MCF 10A (cell line): Measurements from ENCODE around the gene CNTNAP1. TPM values are rescaled to one million over a fixed set of nuclear protein-coding genes. Genes with fewer than 3 reads are reported as not detected.
A peak's percentile ranks its signal among the peaks of the same experiment; 100 is the strongest.

ENCODE experiments used
- Bru-seq: library from RNA; stranded (reverse); fragments of 400-500 nt; gene quantifications from one replicate; lab custom pipeline; 2021; lab: Mats Ljungman, UMichigan
- BruChase-seq, 2 experiments: library from RNA; stranded (reverse); fragments of 400-500 nt; gene quantifications; one replicate each; lab custom pipeline; 2021; lab: Mats Ljungman, UMichigan
- BruUV-seq: library from RNA; stranded (reverse); fragments of 400-500 nt; replicated peaks from 2 replicates; lab custom pipeline; 2021; lab: Mats Ljungman, UMichigan
- CTCF ChIA-PET: fragments of 300-600 bp; sonication (Branson Sonifier 250); formaldehyde crosslinking; extraction: SDS; loops from one replicate; lab custom pipeline; 2021; ENCODE audit warnings: antibody characterized with exemption, inconsistent platforms; lab: Yijun Ruan, JAX
- POLR2A ChIA-PET: fragments of 300-600, 350-650 bp; sonication (Branson Sonifier 250); formaldehyde crosslinking; extraction: SDS; loops from one replicate; lab custom pipeline; 2020; ENCODE audit warnings: antibody characterized with exemption, inconsistent platforms; lab: Yijun Ruan, JAX
- DNase-seq: peaks from one replicate; pipeline ENCODE4 v3.0.0-alpha.2; 2018; ENCODE audit not compliant: unreplicated experiment
- H3K27ac Mint-ChIP-seq: one replicate; pipeline ENCODE4 v1.8.0; 2022; ENCODE audit warnings: mild to moderate bottlenecking, low read depth, mixed read lengths; ENCODE audit not compliant: unreplicated experiment
- H3K27me3 Mint-ChIP-seq: one replicate; pipeline ENCODE4 v1.8.0; 2022; ENCODE audit warnings: mixed read lengths; ENCODE audit not compliant: insufficient read depth, unreplicated experiment
- H3K36me3 Mint-ChIP-seq: one replicate; pipeline ENCODE4 v1.8.0; 2022; ENCODE audit warnings: mild to moderate bottlenecking, moderate library complexity, mixed read lengths; ENCODE audit not compliant: insufficient read depth, unreplicated experiment
- H3K4me1 Mint-ChIP-seq: one replicate; pipeline ENCODE4 v1.8.0; 2022; ENCODE audit warnings: mixed read lengths; ENCODE audit not compliant: insufficient read depth, unreplicated experiment
- H3K4me3 Mint-ChIP-seq: one replicate; pipeline ENCODE4 v1.8.0; 2022; ENCODE audit warnings: mild to moderate bottlenecking, moderate library complexity, mixed read lengths; ENCODE audit not compliant: unreplicated experiment
- H3K9me3 Mint-ChIP-seq: one replicate; pipeline ENCODE4 v1.8.0; 2022; ENCODE audit warnings: mixed read lengths; ENCODE audit not compliant: unreplicated experiment
- intact Hi-C: fragments of 100-400 bp; cut with micrococcal nuclease; formaldehyde crosslinking; loops from 2 replicates; pipeline ENCODE4 v1.14.1; 2022
- long read RNA-seq: library from polyadenylated mRNA; stranded (forward); transcript quantifications from one replicate; pipeline ENCODE4 v2.0.0, GENCODE V29; 2022
- total RNA-seq: library from RNA; stranded (reverse); gene quantifications from 2 replicates; pipeline ENCODE4 v1.2.3, GENCODE V29; 2022
- TF ChIP-seq, protein P1 (sequence below): fragments of 200-600 bp; IDR thresholded peaks from one replicate; pipeline ENCODE4 v1.8.0; 2022; ENCODE audit warnings: antibody characterized with exemption, mild to moderate bottlenecking; ENCODE audit not compliant: unreplicated experiment

Gene CNTNAP1
- total RNA-seq (1.2 and 1.5 TPM in 2 replicates), Bru-seq, nascent RNA (percentile 12 among the genes with signal in this experiment), BruChase-seq, experiment 1, labeled RNA remaining after a 6-hour chase (percentile 29 among the genes with signal in this experiment), BruChase-seq, experiment 2, labeled RNA remaining after a 2-hour chase (percentile 21 among the genes with signal in this experiment)
- long read RNA-seq, result 0 reads

DNA sequence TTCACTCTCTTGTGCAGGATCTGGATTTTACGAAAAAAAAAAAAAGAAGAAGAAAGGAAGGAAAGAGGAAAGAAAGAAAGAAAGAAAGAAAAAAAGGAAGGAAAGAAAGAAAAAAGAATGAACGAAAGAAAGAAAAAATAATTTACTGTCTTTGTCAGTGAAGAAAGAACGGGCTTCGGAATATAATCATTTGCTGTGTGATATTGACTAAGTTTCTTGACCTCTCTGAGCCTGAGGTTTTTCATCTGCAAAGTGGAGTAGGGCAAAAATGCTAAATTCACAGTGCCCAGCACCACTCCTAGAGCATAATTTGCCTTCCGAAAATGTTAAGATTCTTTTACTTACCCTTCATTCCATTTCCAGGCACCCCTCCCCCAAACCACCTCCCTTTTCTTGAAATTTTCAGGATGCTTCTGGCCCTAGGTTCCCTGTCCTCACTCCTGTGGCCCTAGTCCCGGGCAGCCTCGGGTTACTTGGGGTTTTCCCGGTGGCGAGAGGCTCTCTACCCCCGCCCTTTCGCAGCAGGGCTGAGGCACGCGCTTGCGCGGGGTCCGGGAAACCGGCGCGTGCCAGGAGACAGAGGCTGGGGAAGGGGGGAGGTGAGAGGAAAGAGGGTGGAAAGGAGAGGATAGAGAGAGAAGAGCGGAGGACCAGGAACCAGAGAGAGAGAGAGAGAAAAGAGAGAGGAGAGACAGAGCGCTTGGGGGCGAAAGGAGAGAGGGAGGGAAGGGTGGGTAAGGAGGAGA, at the start of gene CNTNAP1:
Gene CNTNAP1 (plus strand): TSS at position 556 of the 746 bp plus-strand sequence. CDS start 299 bp downstream, outside the sequence.
- Mint-ChIP-seq H3K4me3 (peak within 1 kb of the TSS; percentile 74), H3K27ac (no peak within 1 kb of the TSS), H3K9me3 (no peaks in the 10 kb centered on the region), H3K27me3 (no peaks in the 10 kb centered on the region), H3K4me1 (peaks cover 19% of the 10 kb centered on the region), H3K36me3 (no peaks in the 10 kb centered on the region)
- intact Hi-C loops, result no loop called here
- TF ChIP-seq, protein P1, sequence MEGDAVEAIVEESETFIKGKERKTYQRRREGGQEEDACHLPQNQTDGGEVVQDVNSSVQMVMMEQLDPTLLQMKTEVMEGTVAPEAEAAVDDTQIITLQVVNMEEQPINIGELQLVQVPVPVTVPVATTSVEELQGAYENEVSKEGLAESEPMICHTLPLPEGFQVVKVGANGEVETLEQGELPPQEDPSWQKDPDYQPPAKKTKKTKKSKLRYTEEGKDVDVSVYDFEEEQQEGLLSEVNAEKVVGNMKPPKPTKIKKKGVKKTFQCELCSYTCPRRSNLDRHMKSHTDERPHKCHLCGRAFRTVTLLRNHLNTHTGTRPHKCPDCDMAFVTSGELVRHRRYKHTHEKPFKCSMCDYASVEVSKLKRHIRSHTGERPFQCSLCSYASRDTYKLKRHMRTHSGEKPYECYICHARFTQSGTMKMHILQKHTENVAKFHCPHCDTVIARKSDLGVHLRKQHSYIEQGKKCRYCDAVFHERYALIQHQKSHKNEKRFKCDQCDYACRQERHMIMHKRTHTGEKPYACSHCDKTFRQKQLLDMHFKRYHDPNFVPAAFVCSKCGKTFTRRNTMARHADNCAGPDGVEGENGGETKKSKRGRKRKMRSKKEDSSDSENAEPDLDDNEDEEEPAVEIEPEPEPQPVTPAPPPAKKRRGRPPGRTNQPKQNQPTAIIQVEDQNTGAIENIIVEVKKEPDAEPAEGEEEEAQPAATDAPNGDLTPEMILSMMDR, result no peak
- POLR2A ChIA-PET, result interaction anchor here (0.5 to 2.3 kb wide), 3 partner anchors 73 to 136 kb away, joined by 3 to 9 read pairs (median 8); partner anchors contain the start of genes PSMC3IP, RETREG3 and TUBG1
- DNase-seq, result peak; percentile 63
- no TSS peak for BruUV-seq
- CTCF ChIA-PET, result interaction anchor here (0.5 to 1.9 kb wide), 3 partner anchors 63 to 121 kb away, joined by 3 to 6 read pairs (median 5); no protein-coding TSS in a partner anchor

DNA sequence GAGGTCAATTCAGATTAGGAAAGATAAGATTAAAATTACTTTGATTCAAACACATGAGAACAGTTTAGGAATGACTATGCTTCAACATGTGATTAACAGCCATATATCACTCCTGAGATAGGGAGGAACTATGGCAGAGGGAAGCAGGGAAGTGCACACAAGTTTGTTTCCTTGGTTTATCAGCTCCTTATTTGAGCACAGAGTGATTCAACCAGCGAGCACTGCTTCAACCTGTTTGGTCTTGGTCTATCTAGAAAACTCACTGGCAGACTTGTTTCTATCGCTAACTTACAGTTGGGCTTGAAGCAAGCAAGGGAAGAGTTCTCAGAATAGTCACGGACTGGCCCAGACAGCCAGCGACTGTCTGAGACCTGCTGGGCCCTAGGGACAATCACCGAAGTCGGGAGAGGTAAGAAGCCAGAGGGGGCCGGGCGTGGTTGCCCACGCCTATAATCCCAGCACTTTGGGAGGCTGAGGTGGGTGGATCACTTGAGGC, 49.3 kb upstream of the CNTNAP1 start:
- intact Hi-C loops, result no loop called here
- peaks cover 7% of the 10 kb centered on the region for H3K4me1 Mint-ChIP-seq
- CTCF ChIA-PET, result interaction anchor here (0.7 to 1.0 kb wide), 3 partner anchors 15 to 46 kb away, joined by 3 read pairs; no protein-coding TSS in a partner anchor
- no peak overlapping the region for H3K4me3 Mint-ChIP-seq
- H3K9me3 Mint-ChIP-seq, result no peaks in the 10 kb centered on the region
- no peaks in the 10 kb centered on the region for H3K36me3 Mint-ChIP-seq
- POLR2A ChIA-PET, result interaction anchor here (1.1 to 1.7 kb wide), 3 partner anchors 11 to 34 kb away, joined by 4 to 7 read pairs (median 6); partner anchors contain the start of genes RETREG3 and TUBG1
- no peaks in the 10 kb centered on the region for H3K27me3 Mint-ChIP-seq
- BruUV-seq, result no TSS peak
- TF ChIP-seq, protein P1, result no peak
- H3K27ac Mint-ChIP-seq, result no peak overlapping the region
- no peak for DNase-seq

DNA sequence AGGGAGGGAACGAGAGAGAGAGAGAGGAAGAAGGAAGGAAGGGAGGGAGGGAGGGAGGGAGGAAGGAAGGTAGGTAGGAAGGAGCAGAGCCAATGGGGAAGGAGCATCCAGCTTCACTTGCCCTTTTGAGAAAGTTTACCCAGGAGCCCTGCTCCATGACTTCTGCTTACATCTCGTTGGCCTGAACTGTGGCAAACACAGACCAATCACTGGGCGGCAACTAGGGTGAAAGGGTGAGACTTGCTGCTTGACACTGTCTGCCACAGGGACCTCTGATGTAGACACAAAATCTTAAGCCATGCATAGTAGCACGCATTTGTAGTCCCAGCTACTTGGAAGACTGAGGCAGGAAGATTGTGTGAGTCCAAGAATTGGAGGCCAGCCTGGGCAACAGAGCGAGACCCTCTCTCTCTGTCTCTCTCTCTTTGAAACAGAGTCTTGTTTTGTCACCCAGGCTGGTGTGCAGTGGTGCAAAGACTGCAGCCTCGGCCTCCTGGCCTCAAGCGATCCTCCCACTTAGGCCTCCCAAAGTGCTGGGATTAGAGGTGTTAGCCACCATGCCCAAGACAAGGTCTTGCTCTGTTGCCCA, 42.7 kb upstream of the CNTNAP1 start:
- intact Hi-C loops, result no loop called here
- peaks cover 16% of the 10 kb centered on the region for H3K27me3 Mint-ChIP-seq
- H3K4me1 Mint-ChIP-seq, result no peaks in the 10 kb centered on the region
- BruUV-seq, result no TSS peak
- CTCF ChIA-PET, result no interaction called here
- no peaks in the 10 kb centered on the region for H3K9me3 Mint-ChIP-seq
- H3K4me3 Mint-ChIP-seq, result no peak overlapping the region
- no peak overlapping the region for H3K27ac Mint-ChIP-seq
- no peak for DNase-seq
- no peaks in the 10 kb centered on the region for H3K36me3 Mint-ChIP-seq
- TF ChIP-seq, protein P1, result no peak
- POLR2A ChIA-PET, result no interaction called here
